NT2/D1 (cell line): ENCODE results near the gene CACNG5.

ENCODE experiments used
- YY1 ChIP-seq: IDR thresholded peaks from 2 replicates; pipeline ENCODE4 v1.6.1; 2011; ENCODE audit not compliant: insufficient read length, insufficient read depth
- ZNF274 ChIP-seq: IDR thresholded peaks from 2 replicates; pipeline ENCODE4 v1.6.1; 2011; ENCODE audit warnings: mild to moderate bottlenecking, low read depth, low read length

DNA sequence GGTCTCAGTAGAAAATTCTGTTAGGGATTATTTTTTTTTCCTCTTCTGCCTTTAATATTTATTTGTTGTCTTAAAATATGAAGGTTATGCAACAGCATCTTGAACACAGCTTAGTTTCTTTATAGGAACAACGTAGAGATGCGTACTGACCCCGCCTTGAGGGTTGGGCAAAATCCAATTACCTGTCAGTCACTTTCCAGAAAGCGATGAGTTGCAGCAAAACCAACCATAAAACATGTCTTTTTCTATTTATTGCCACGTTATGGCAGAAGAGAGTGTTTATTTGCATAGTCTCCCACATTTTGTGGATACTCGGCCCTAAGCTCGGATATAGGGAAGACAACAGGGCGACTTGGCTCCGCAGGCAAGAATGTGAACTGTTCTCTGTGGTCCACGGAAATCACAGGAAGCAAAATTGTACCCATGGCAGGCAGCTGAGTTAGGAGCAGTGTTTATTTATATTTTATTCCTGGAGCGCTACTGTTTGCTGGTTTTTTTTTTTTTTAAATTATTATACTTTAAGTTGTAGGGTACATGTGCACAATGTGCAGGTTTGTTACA, 44.3 kb upstream of the CACNG5 start:
- TF ChIP-seq YY1 (no peak), ZNF274 (no peak)
